ENCODE results near the gene UBE2Q2. TPM values are rescaled to one million over a fixed set of nuclear protein-coding genes. Genes with fewer than 3 reads are reported as not detected.

UBE2Q2 gene
- total RNA-seq, 1 donor from 2014 or later: 29.0 TPM

GRCh38 chr15:75943246-75943645, 100.0 kb downstream of the UBE2Q2 start:
- no peak for ATAC-seq
- intact Hi-C loops (cut with DNase I): no loop called here
- no peaks in the 10 kb centered on the region for H3K27me3 ChIP-seq (ENCODE audit: low read depth)

GRCh38 chr15:75943713-75944215, 100.5 kb downstream of the UBE2Q2 start:
- no peaks in the 10 kb centered on the region for H3K9me3 ChIP-seq
- no peak overlapping the region for H3K4me3 ChIP-seq
- no peak overlapping the region for H3K27ac ChIP-seq
- TF ChIP-seq CTCF (IDR thresholded peaks at IDR 0.05): no peak
- no peaks in the 10 kb centered on the region for H3K4me1 ChIP-seq
- ATAC-seq (no peak), DNase-seq (no peak)
- H3K27me3 ChIP-seq (ENCODE audit: low read depth): no peaks in the 10 kb centered on the region
- H3K36me3 ChIP-seq: no peaks in the 10 kb centered on the region
- intact Hi-C loops (cut with DNase I): no loop called here

More at GRCh38 chr15:75943246-75943645, 100.0 kb downstream of the UBE2Q2 start:
- no peak overlapping the region for H3K27ac ChIP-seq
- TF ChIP-seq CTCF (IDR thresholded peaks at IDR 0.05): no peak
- H3K9me3 ChIP-seq: no peaks in the 10 kb centered on the region
- no peak for DNase-seq
- no peaks in the 10 kb centered on the region for H3K4me1 ChIP-seq
- H3K36me3 ChIP-seq: no peaks in the 10 kb centered on the region
- no peak overlapping the region for H3K4me3 ChIP-seq

- Histone ChIP-seq H3K36me3 (no peaks in the 10 kb centered on the region), H3K4me3 (no peak overlapping the region), H3K27me3 (ENCODE audit: low read depth) (no peaks in the 10 kb centered on the region), H3K27ac (no peak overlapping the region), H3K4me1 (no peaks in the 10 kb centered on the region), H3K9me3 (no peaks in the 10 kb centered on the region)
- TF ChIP-seq CTCF (IDR thresholded peaks at IDR 0.05): no peak
- no peak for ATAC-seq
- intact Hi-C loops (cut with DNase I): no loop called here
- DNase-seq: no peak
Measured at GRCh38 chr15:75945953-75946352, 102.7 kb downstream of the UBE2Q2 start.

- no peaks in the 10 kb centered on the region for H3K4me1 ChIP-seq
- no peak overlapping the region for H3K4me3 ChIP-seq
- ATAC-seq (no peak), DNase-seq (no peak)
- H3K9me3 ChIP-seq: no peaks in the 10 kb centered on the region
- intact Hi-C loops (cut with DNase I): no loop called here
- H3K27me3 ChIP-seq (ENCODE audit: low read depth): no peaks in the 10 kb centered on the region
- no peaks in the 10 kb centered on the region for H3K36me3 ChIP-seq
- TF ChIP-seq CTCF (IDR thresholded peaks at IDR 0.05): no peak
- H3K27ac ChIP-seq: no peak overlapping the region
Measured at GRCh38 chr15:75947092-75947491, 103.8 kb downstream of the UBE2Q2 start.

GRCh38 chr15:75948761-75949296, 105.6 kb downstream of the UBE2Q2 start:
- Histone ChIP-seq H3K36me3 (no peaks in the 10 kb centered on the region), H3K9me3 (no peaks in the 10 kb centered on the region), H3K27me3 (ENCODE audit: low read depth) (no peaks in the 10 kb centered on the region), H3K4me3 (no peak overlapping the region), H3K27ac (no peak overlapping the region), H3K4me1 (no peaks in the 10 kb centered on the region)
- no peak for TF ChIP-seq CTCF (IDR thresholded peaks at IDR 0.05)
- ATAC-seq (no peak), DNase-seq (no peak)
- intact Hi-C loops (cut with DNase I): no loop called here

Other genes with a start within 250 kb of the UBE2Q2 start
- 21.7 TPM for gene SNUPN, start 217.7 kb upstream of the UBE2Q2 start, total RNA-seq
- 56.5 TPM for gene IMP3, start 203.2 kb upstream of the UBE2Q2 start, total RNA-seq
- gene SNX33, start 195.5 kb upstream of the UBE2Q2 start, total RNA-seq: 28.9 TPM
- 15.0 TPM for gene CSPG4, start 130.6 kb upstream of the UBE2Q2 start, total RNA-seq
- gene FBXO22, start 60.4 kb downstream of the UBE2Q2 start, total RNA-seq: 20.4 TPM
- 2.2 TPM for gene NRG4, start 169.0 kb downstream of the UBE2Q2 start, total RNA-seq
- 1.4 TPM for gene TMEM266, start 216.5 kb downstream of the UBE2Q2 start, total RNA-seq

Measured in lower lobe of right lung (tissue), 2 donors.